Measurements from ENCODE around the gene MBD5.

MBD5 gene

GRCh38 chr2:148512501-148512900, 491.6 kb downstream of the MBD5 start:
- no peak overlapping the region for H3K27ac ChIP-seq (ENCODE audit: low read length)
- no peak overlapping the region for H3K4me3 ChIP-seq (ENCODE audit: low read length)
- H3K9me3 ChIP-seq (ENCODE audit: insufficient read depth, low read depth, low read length): no peaks in the 10 kb centered on the region
- H3K4me1 ChIP-seq (ENCODE audit: insufficient read depth, low read length): peaks cover 3% of the 10 kb centered on the region; the same call in 1 of the 2 replicates
- no peaks in the 10 kb centered on the region for H3K36me3 ChIP-seq (ENCODE audit: insufficient read depth, low read depth, low read length)
- no peak overlapping the region for H3K9ac ChIP-seq (ENCODE audit: low read depth, low read length)
- H3K27me3 ChIP-seq (ENCODE audit: insufficient read depth, low read length): no peaks in the 10 kb centered on the region

- Histone ChIP-seq H3K9ac (ENCODE audit: low read depth, low read length) (no peak overlapping the region), H3K4me1 (ENCODE audit: insufficient read depth, low read length) (peaks cover 2% of the 10 kb centered on the region; the same call in 1 of the 2 replicates), H3K27ac (ENCODE audit: low read length) (no peak overlapping the region), H3K27me3 (ENCODE audit: insufficient read depth, low read length) (no peaks in the 10 kb centered on the region), H3K4me3 (ENCODE audit: low read length) (no peak overlapping the region), H3K9me3 (ENCODE audit: insufficient read depth, low read depth, low read length) (no peaks in the 10 kb centered on the region), H3K36me3 (ENCODE audit: insufficient read depth, low read depth, low read length) (no peaks in the 10 kb centered on the region)
These were observed 492.5 kb downstream of the MBD5 start for GRCh38 chr2:148513427-148513826.

- Histone ChIP-seq H3K4me3 (ENCODE audit: low read length) (no peak overlapping the region), H3K36me3 (ENCODE audit: insufficient read depth, low read depth, low read length) (no peaks in the 10 kb centered on the region), H3K27me3 (ENCODE audit: insufficient read depth, low read length) (no peaks in the 10 kb centered on the region), H3K9ac (ENCODE audit: low read depth, low read length) (no peak overlapping the region), H3K4me1 (ENCODE audit: insufficient read depth, low read length) (peaks cover 13% of the 10 kb centered on the region; the same call in 1 of the 2 replicates), H3K9me3 (ENCODE audit: insufficient read depth, low read depth, low read length) (no peaks in the 10 kb centered on the region), H3K27ac (ENCODE audit: low read length) (no peak overlapping the region)
These were observed 494.2 kb downstream of the MBD5 start for GRCh38 chr2:148515120-148515519.

- Histone ChIP-seq H3K27ac (ENCODE audit: low read length) (no peak overlapping the region), H3K27me3 (ENCODE audit: insufficient read depth, low read length) (no peaks in the 10 kb centered on the region), H3K9me3 (ENCODE audit: insufficient read depth, low read depth, low read length) (no peaks in the 10 kb centered on the region), H3K9ac (ENCODE audit: low read depth, low read length) (no peak overlapping the region), H3K4me3 (ENCODE audit: low read length) (no peak overlapping the region), H3K4me1 (ENCODE audit: insufficient read depth, low read length) (peaks cover 13% of the 10 kb centered on the region; the same call in 1 of the 2 replicates), H3K36me3 (ENCODE audit: insufficient read depth, low read depth, low read length) (no peaks in the 10 kb centered on the region)
These were observed 495.1 kb downstream of the MBD5 start for GRCh38 chr2:148515976-148516375.

GRCh38 chr2:148517296-148517695, 496.4 kb downstream of the MBD5 start:
- no peak overlapping the region for H3K4me3 ChIP-seq (ENCODE audit: low read length)
- no peaks in the 10 kb centered on the region for H3K36me3 ChIP-seq (ENCODE audit: insufficient read depth, low read depth, low read length)
- no peak overlapping the region for H3K27ac ChIP-seq (ENCODE audit: low read length)
- H3K9ac ChIP-seq (ENCODE audit: low read depth, low read length): no peak overlapping the region
- H3K4me1 ChIP-seq (ENCODE audit: insufficient read depth, low read length): peaks cover 13% of the 10 kb centered on the region; the same call in 1 of the 2 replicates
- H3K27me3 ChIP-seq (ENCODE audit: insufficient read depth, low read length): no peaks in the 10 kb centered on the region
- H3K9me3 ChIP-seq (ENCODE audit: insufficient read depth, low read depth, low read length): no peaks in the 10 kb centered on the region

GRCh38 chr2:148517822-148518221, 496.9 kb downstream of the MBD5 start:
- no peaks in the 10 kb centered on the region for H3K9me3 ChIP-seq (ENCODE audit: insufficient read depth, low read depth, low read length)
- H3K4me3 ChIP-seq (ENCODE audit: low read length): no peak overlapping the region
- peaks cover 13% of the 10 kb centered on the region; the same call in 1 of the 2 replicates for H3K4me1 ChIP-seq (ENCODE audit: insufficient read depth, low read length)
- no peak overlapping the region for H3K9ac ChIP-seq (ENCODE audit: low read depth, low read length)
- no peaks in the 10 kb centered on the region for H3K36me3 ChIP-seq (ENCODE audit: insufficient read depth, low read depth, low read length)
- H3K27me3 ChIP-seq (ENCODE audit: insufficient read depth, low read length): no peaks in the 10 kb centered on the region
- no peak overlapping the region for H3K27ac ChIP-seq (ENCODE audit: low read length)

GRCh38 chr2:148519013-148519412, 498.1 kb downstream of the MBD5 start:
- H3K27me3 ChIP-seq (ENCODE audit: insufficient read depth, low read length): no peaks in the 10 kb centered on the region
- H3K4me1 ChIP-seq (ENCODE audit: insufficient read depth, low read length): peaks cover 19% of the 10 kb centered on the region; the same call in 1 of the 2 replicates
- H3K9me3 ChIP-seq (ENCODE audit: insufficient read depth, low read depth, low read length): no peaks in the 10 kb centered on the region
- H3K36me3 ChIP-seq (ENCODE audit: insufficient read depth, low read depth, low read length): no peaks in the 10 kb centered on the region
- H3K4me3 ChIP-seq (ENCODE audit: low read length): no peak overlapping the region
- H3K27ac ChIP-seq (ENCODE audit: low read length): no peak overlapping the region
- no peak overlapping the region for H3K9ac ChIP-seq (ENCODE audit: low read depth, low read length)

GRCh38 chr2:148521181-148521580, 500.3 kb downstream of the MBD5 start:
- Histone ChIP-seq H3K27me3 (ENCODE audit: insufficient read depth, low read length) (no peaks in the 10 kb centered on the region), H3K4me1 (ENCODE audit: insufficient read depth, low read length) (peaks cover 19% of the 10 kb centered on the region; the same call in 1 of the 2 replicates), H3K9ac (ENCODE audit: low read depth, low read length) (no peak overlapping the region), H3K36me3 (ENCODE audit: insufficient read depth, low read depth, low read length) (no peaks in the 10 kb centered on the region), H3K27ac (ENCODE audit: low read length) (no peak overlapping the region), H3K4me3 (ENCODE audit: low read length) (no peak overlapping the region), H3K9me3 (ENCODE audit: insufficient read depth, low read depth, low read length) (no peaks in the 10 kb centered on the region)

GRCh38 chr2:148523315-148523714, 502.4 kb downstream of the MBD5 start:
- no peak overlapping the region for H3K27ac ChIP-seq (ENCODE audit: low read length)
- H3K9me3 ChIP-seq (ENCODE audit: insufficient read depth, low read depth, low read length): no peaks in the 10 kb centered on the region
- peaks cover 19% of the 10 kb centered on the region; the same call in 1 of the 2 replicates for H3K4me1 ChIP-seq (ENCODE audit: insufficient read depth, low read length)
- H3K36me3 ChIP-seq (ENCODE audit: insufficient read depth, low read depth, low read length): no peaks in the 10 kb centered on the region
- H3K9ac ChIP-seq (ENCODE audit: low read depth, low read length): no peak overlapping the region
- H3K27me3 ChIP-seq (ENCODE audit: insufficient read depth, low read length): no peaks in the 10 kb centered on the region; the same call in 1 of the 2 replicates
- H3K4me3 ChIP-seq (ENCODE audit: low read length): no peak overlapping the region

GRCh38 chr2:148524519-148524919, 503.6 kb downstream of the MBD5 start:
- Histone ChIP-seq H3K9me3 (ENCODE audit: insufficient read depth, low read depth, low read length) (no peaks in the 10 kb centered on the region), H3K36me3 (ENCODE audit: insufficient read depth, low read depth, low read length) (no peaks in the 10 kb centered on the region), H3K4me3 (ENCODE audit: low read length) (no peak overlapping the region), H3K9ac (ENCODE audit: low read depth, low read length) (no peak overlapping the region), H3K4me1 (ENCODE audit: insufficient read depth, low read length) (peaks cover 7% of the 10 kb centered on the region; the same call in 1 of the 2 replicates), H3K27me3 (ENCODE audit: insufficient read depth, low read length) (no peaks in the 10 kb centered on the region; the same call in 1 of the 2 replicates), H3K27ac (ENCODE audit: low read length) (no peak overlapping the region)

- H3K9ac ChIP-seq (ENCODE audit: low read depth, low read length): no peak overlapping the region
- peaks cover 6% of the 10 kb centered on the region; the same call in 1 of the 2 replicates for H3K4me1 ChIP-seq (ENCODE audit: insufficient read depth, low read length)
- H3K4me3 ChIP-seq (ENCODE audit: low read length): no peak overlapping the region
- H3K27ac ChIP-seq (ENCODE audit: low read length): no peak overlapping the region
- no peaks in the 10 kb centered on the region for H3K36me3 ChIP-seq (ENCODE audit: insufficient read depth, low read depth, low read length)
- no peaks in the 10 kb centered on the region; the same call in 1 of the 2 replicates for H3K27me3 ChIP-seq (ENCODE audit: insufficient read depth, low read length)
- H3K9me3 ChIP-seq (ENCODE audit: insufficient read depth, low read depth, low read length): no peaks in the 10 kb centered on the region
These were observed 504.2 kb downstream of the MBD5 start for GRCh38 chr2:148525130-148525529.

GRCh38 chr2:148526509-148527346, 505.8 kb downstream of the MBD5 start:
- Histone ChIP-seq H3K4me3 (ENCODE audit: low read length) (no peak overlapping the region), H3K4me1 (ENCODE audit: insufficient read depth, low read length) (peaks cover 6% of the 10 kb centered on the region; the same call in 1 of the 2 replicates), H3K9me3 (ENCODE audit: insufficient read depth, low read depth, low read length) (no peaks in the 10 kb centered on the region), H3K27me3 (ENCODE audit: insufficient read depth, low read length) (no peaks in the 10 kb centered on the region; the same call in 1 of the 2 replicates), H3K27ac (ENCODE audit: low read length) (no peak overlapping the region), H3K36me3 (ENCODE audit: insufficient read depth, low read depth, low read length) (no peaks in the 10 kb centered on the region), H3K9ac (ENCODE audit: low read depth, low read length) (no peak overlapping the region)

Data from iPS-20b (cell line).